Transverse colon (tissue), 4 donors: ENCODE measurements around the gene LGR5. TPM values are rescaled to one million over a fixed set of nuclear protein-coding genes. Genes with fewer than 3 reads are reported as not detected.

Source experiments
- DNase-seq: peaks from one replicate; pipeline ENCODE4 v3.0.0-alpha.2; 2019
- H3K27ac ChIP-seq, 4 donors: fragments of 200-600 bp; sonication (generic); 2 replicates each; pipeline ENCODE4 v1.5.1; 2016 to 2018; ENCODE audit warnings: inconsistent platforms in 4 of 4
- H3K27me3 ChIP-seq: fragments of 200-600 bp; sonication (generic); 2 replicates; pipeline ENCODE4 v1.5.1; 2017; ENCODE audit warnings: inconsistent platforms
- H3K36me3 ChIP-seq, 4 donors: fragments of 200-600 bp; sonication (generic); 2 replicates each; pipeline ENCODE4 v1.5.1; 2017 to 2019; ENCODE audit warnings: inconsistent platforms in 4 of 4
- H3K4me1 ChIP-seq, 4 donors: fragments of 200-600 bp; sonication (generic); 2 replicates each; pipeline ENCODE4 v1.5.1; 2017 to 2020; ENCODE audit warnings: inconsistent platforms in 4 of 4
- H3K4me3 ChIP-seq, 4 donors: fragments of 200-600 bp; sonication (generic); 1 replicate in 1 of 4; 2 replicates in 3 of 4; pipeline versions ENCODE4 v1.5.1 to v1.6.1; 2017 to 2019; ENCODE audit warnings: inconsistent platforms in 4 of 4
- H3K9me3 ChIP-seq, 2 donors: fragments of 200-600 bp; sonication (generic); 2 replicates each; pipeline ENCODE4 v1.5.1; 2017 to 2019; ENCODE audit warnings: inconsistent platforms in 2 of 2
- EP300 ChIP-seq: sonication (generic); formaldehyde crosslinking; IDR thresholded peaks from one replicate; pipeline ENCODE4 v1.6.1; 2017; ENCODE audit warnings: antibody characterized with exemption, low read depth
- POLR2A ChIP-seq: fragments of 450-650 bp; IDR thresholded peaks from one replicate; pipeline ENCODE4 v1.6.1; 2016; ENCODE audit warnings: antibody characterized with exemption, mild to moderate bottlenecking, moderate library complexity
- POLR2AphosphoS5 ChIP-seq, 3 donors: sonication (generic); formaldehyde crosslinking; IDR thresholded peaks; one replicate each; pipeline ENCODE4 v1.6.1; 2016; ENCODE audit warnings: antibody characterized with exemption in 3 of 3
- WGBS, 2 donors: methylation state at CpG; one replicate each; pipeline ENCODE4 v1.1.5; 2018; ENCODE audit warnings: low coverage in 1 of 2; 5-methylcytosine and 5-hydroxymethylcytosine counted together
- in situ Hi-C, 4 donors: fragments of 200-750 bp; cut with MboI; loops; one replicate each; pipeline versions ENCODE4 v1.15.0 to v1.15.1; 2017; ENCODE audit warnings: low sequenced_read_pairs in 3 of 4, low pct_ligation_motif_present in 1 of 4, low pct_unique_long_range_greater_than_20kb in 1 of 4
- intact Hi-C: fragments of 100-400 bp; cut with DNase I; formaldehyde crosslinking; loops from one replicate; pipeline ENCODE4 v1.15.1; 2023; ENCODE audit warnings: low total_unique reads
- total RNA-seq, 4 donors: library from RNA; depleted of rRNA; stranded (reverse); fragments of >200 nt; gene quantifications; one replicate each; pipeline ENCODE4 v1.1.0, GENCODE V29; 2016
- TF ChIP-seq, protein P1 (sequence below), 5 experiments: fragments of 200-600 bp in 3 of 5; fragments of 450-650 bp in 2 of 5; sonication (generic) in 3 of 5; IDR thresholded peaks; 1 replicate in 2 of 5; 2 replicates in 3 of 5; pipeline ENCODE4 v1.5.1; 2016 to 2017; ENCODE audit warnings: antibody characterized with exemption in 5 of 5, inconsistent platforms in 3 of 5, mild to moderate bottlenecking in 2 of 5, moderate library complexity in 1 of 5

Gene LGR5
- total RNA-seq, 4 donors from 2014 or later, result 0.37 to 4.8 (median 1.0) TPM

- in situ Hi-C loops, result no loop called here
- intact Hi-C loops, result no loop called here
- H3K4me1 ChIP-seq, result peaks cover 0 to 5% (median 0%) of the 10 kb centered on the region in 4 donors
- TF ChIP-seq POLR2A (no peak), POLR2AphosphoS5 (IDR thresholded peaks at IDR 0.05) (no peak), EP300 (no peak)
- TF ChIP-seq, protein P1, sequence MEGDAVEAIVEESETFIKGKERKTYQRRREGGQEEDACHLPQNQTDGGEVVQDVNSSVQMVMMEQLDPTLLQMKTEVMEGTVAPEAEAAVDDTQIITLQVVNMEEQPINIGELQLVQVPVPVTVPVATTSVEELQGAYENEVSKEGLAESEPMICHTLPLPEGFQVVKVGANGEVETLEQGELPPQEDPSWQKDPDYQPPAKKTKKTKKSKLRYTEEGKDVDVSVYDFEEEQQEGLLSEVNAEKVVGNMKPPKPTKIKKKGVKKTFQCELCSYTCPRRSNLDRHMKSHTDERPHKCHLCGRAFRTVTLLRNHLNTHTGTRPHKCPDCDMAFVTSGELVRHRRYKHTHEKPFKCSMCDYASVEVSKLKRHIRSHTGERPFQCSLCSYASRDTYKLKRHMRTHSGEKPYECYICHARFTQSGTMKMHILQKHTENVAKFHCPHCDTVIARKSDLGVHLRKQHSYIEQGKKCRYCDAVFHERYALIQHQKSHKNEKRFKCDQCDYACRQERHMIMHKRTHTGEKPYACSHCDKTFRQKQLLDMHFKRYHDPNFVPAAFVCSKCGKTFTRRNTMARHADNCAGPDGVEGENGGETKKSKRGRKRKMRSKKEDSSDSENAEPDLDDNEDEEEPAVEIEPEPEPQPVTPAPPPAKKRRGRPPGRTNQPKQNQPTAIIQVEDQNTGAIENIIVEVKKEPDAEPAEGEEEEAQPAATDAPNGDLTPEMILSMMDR (IDR thresholded peaks at IDR 0.05), result no peak
- no peaks in the 10 kb centered on the region for H3K9me3 ChIP-seq
- no peaks in the 10 kb centered on the region for H3K36me3 ChIP-seq
- no peak overlapping the region for H3K4me3 ChIP-seq
- no peaks in the 10 kb centered on the region for H3K27me3 ChIP-seq
- H3K27ac ChIP-seq, result no peak overlapping the region
- WGBS, 2 donors, result 78 to 82% methylated on average over 4 of the region's 4 CpGs
- DNase-seq, result no peak
Measured at GRCh38 chr12:71460318-71460717, 20.7 kb downstream of the LGR5 start.

- Histone ChIP-seq H3K4me3 (no peak overlapping the region), H3K4me1 (peaks cover 0 to 5% (median 0%) of the 10 kb centered on the region in 4 donors), H3K36me3 (no peaks in the 10 kb centered on the region), H3K9me3 (no peaks in the 10 kb centered on the region), H3K27ac (no peak overlapping the region), H3K27me3 (no peaks in the 10 kb centered on the region)
- TF ChIP-seq, protein P1 (IDR thresholded peaks at IDR 0.05), result no peak
- no peak for TF ChIP-seq EP300
- no peak for TF ChIP-seq POLR2A
- no peak for TF ChIP-seq POLR2AphosphoS5 (IDR thresholded peaks at IDR 0.05)
- 80 to 81% methylated on average over 1 of the region's 1 CpG for WGBS, 2 donors
- intact Hi-C loops, result no loop called here
- in situ Hi-C loops, result no loop called here
- no peak for DNase-seq
Measured at GRCh38 chr12:71460850-71461609, 21.4 kb downstream of the LGR5 start.

DNA sequence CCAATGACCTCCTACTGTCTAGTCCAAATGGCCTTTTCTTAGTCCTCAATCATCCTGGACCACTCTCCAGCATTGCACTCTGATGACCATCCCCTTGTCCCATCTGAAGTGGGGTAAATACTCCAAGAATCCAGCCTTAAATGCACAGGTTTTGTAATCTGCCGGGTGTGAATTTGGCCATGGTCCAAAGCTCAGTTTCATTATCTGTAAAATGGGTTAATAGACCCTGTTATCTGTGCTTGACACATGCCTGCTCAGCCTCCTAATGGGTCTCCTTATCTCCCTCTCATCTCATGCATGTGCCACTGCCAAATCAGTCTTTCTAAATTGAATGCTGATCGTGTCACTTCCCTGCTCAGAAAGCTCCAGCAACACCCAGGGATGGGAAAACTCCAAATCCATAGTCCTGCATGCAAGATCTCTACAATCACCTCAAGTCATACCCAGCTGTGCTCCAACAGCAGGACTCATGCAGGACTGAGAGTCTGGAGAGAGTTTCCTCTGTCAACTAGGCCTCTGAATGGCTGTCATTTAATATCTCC is 22.3 kb downstream of the LGR5 start:
- no peak overlapping the region for H3K27ac ChIP-seq
- 72 to 100% methylated on average over 2 of the region's 2 CpGs for WGBS, 2 donors
- no peak for DNase-seq
- in situ Hi-C loops, result no loop called here
- TF ChIP-seq POLR2AphosphoS5 (IDR thresholded peaks at IDR 0.05) (no peak), POLR2A (no peak), EP300 (no peak)
- TF ChIP-seq, protein P1 (IDR thresholded peaks at IDR 0.05), result no peak
- peaks cover 0 to 5% (median 0%) of the 10 kb centered on the region in 4 donors for H3K4me1 ChIP-seq
- H3K4me3 ChIP-seq, result no peak overlapping the region
- no peaks in the 10 kb centered on the region for H3K9me3 ChIP-seq
- H3K27me3 ChIP-seq, result no peaks in the 10 kb centered on the region
- intact Hi-C loops, result no loop called here
- H3K36me3 ChIP-seq, result no peaks in the 10 kb centered on the region

DNA sequence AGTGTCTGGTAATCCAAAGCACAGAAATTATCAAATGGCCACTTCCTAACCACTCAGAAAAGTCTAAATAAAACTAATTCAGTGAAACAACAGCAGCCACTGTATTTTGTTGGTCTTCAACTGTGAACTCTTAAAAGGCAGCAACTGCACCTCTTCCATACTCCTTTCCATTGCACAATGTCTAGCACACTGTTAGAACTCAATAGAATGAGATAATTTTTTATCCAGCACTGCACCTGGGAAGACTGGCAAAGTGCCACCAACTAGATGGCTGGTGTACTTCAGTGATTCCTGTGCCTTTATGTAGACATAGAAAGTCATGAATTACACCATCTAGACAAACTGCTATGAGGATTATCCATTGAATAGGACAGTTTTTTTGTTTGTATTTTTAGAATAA is 26.2 kb downstream of the LGR5 start:
- Histone ChIP-seq H3K36me3 (no peaks in the 10 kb centered on the region), H3K4me1 (no peaks in the 10 kb centered on the region), H3K27me3 (no peaks in the 10 kb centered on the region), H3K9me3 (no peaks in the 10 kb centered on the region), H3K4me3 (no peak overlapping the region), H3K27ac (no peak overlapping the region)
- intact Hi-C loops, result no loop called here
- in situ Hi-C loops, result no loop called here
- no peak for DNase-seq
- TF ChIP-seq EP300 (no peak), POLR2AphosphoS5 (IDR thresholded peaks at IDR 0.05) (no peak), POLR2A (no peak)
- TF ChIP-seq, protein P1 (IDR thresholded peaks at IDR 0.05), result no peak
